GM21360 (cell line): Measurements from ENCODE around the gene ACOXL.

ENCODE experiments used
- ATAC-seq: cut with Tn5 transposase; IDR thresholded peaks from one replicate; pipeline ENCODE4 v1.9.1; 2021; ENCODE audit warnings: mild to moderate bottlenecking, moderate library complexity; ENCODE audit not compliant: unreplicated experiment

ACOXL gene

GRCh38 chr2:110904779-110905148 is 172.4 kb downstream of the ACOXL start:
- ATAC-seq, result no peak

- ATAC-seq, result no peak
Measured at GRCh38 chr2:110905217-110905616, 172.8 kb downstream of the ACOXL start.

- ATAC-seq, result no peak
Measured at GRCh38 chr2:110906613-110907298, 174.4 kb downstream of the ACOXL start.

GRCh38 chr2:110909501-110909900 is 177.1 kb downstream of the ACOXL start:
- no peak for ATAC-seq

GRCh38 chr2:110910423-110910822 is 178.1 kb downstream of the ACOXL start:
- ATAC-seq, result no peak

- no peak for ATAC-seq
Measured at GRCh38 chr2:110919738-110920137, 187.4 kb downstream of the ACOXL start.

- no peak for ATAC-seq
Measured at GRCh38 chr2:110925479-110925878, 193.1 kb downstream of the ACOXL start.

- ATAC-seq, result no peak
Measured at GRCh38 chr2:110927526-110927925, 195.2 kb downstream of the ACOXL start.

GRCh38 chr2:110929528-110929927 is 197.2 kb downstream of the ACOXL start:
- no peak for ATAC-seq

GRCh38 chr2:110931648-110932047 is 199.3 kb downstream of the ACOXL start:
- ATAC-seq, result no peak

GRCh38 chr2:110933420-110933819 is 201.0 kb downstream of the ACOXL start:
- ATAC-seq, result no peak

- no peak for ATAC-seq
Measured at GRCh38 chr2:110934948-110935347, 202.6 kb downstream of the ACOXL start.

- ATAC-seq, result no peak
Measured at GRCh38 chr2:110940376-110940910, 208.1 kb downstream of the ACOXL start.

GRCh38 chr2:110941226-110941625 is 208.9 kb downstream of the ACOXL start:
- no peak for ATAC-seq

GRCh38 chr2:110943070-110943634 is 210.8 kb downstream of the ACOXL start:
- no peak for ATAC-seq

GRCh38 chr2:110946902-110947301 is 214.5 kb downstream of the ACOXL start:
- no peak for ATAC-seq

- no peak for ATAC-seq
Measured at GRCh38 chr2:110948027-110948674, 215.8 kb downstream of the ACOXL start.

GRCh38 chr2:110950281-110950680 is 217.9 kb downstream of the ACOXL start:
- no peak for ATAC-seq

GRCh38 chr2:110955045-110955444 is 222.7 kb downstream of the ACOXL start:
- no peak for ATAC-seq

- no peak for ATAC-seq
Measured at GRCh38 chr2:110955556-110955955, 223.2 kb downstream of the ACOXL start.

GRCh38 chr2:110957293-110957692 is 224.9 kb downstream of the ACOXL start:
- ATAC-seq, result no peak
